Measurements from ENCODE around the gene NCAM2. TPM values are rescaled to one million over a fixed set of nuclear protein-coding genes. Genes with fewer than 3 reads are reported as not detected.

The NCAM2 gene
- total and polyA plus RNA-seq, 2 of the 4 experiments (the other 2 are of a cell fraction) = 2.7 to 5.0 TPM

DNA sequence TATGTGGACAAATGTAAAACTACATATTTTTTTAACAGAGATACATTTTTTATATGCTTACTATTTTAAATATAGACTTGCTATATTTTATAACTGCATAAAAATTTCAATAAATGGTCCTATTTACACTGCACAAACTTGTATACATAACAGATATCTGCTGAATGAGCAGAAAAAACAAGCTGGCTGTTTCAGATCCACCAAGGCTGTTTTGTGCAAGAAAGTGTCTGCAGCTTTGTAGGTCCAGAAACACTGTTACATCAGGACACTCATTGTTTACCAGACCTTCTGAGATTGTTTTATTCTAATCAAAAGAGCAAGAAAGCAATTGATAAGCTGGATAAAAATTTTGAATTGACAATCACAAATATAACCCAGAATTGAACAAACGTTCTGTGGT lies 99.3 kb downstream of the NCAM2 start:
- Histone ChIP-seq H3K9me1 (ENCODE audit: insufficient read depth, low read length) (no peaks in the 10 kb centered on the region), H4K91ac (ENCODE audit: insufficient read depth, low read depth, low read length) (no peak overlapping the region), H3K4me2 (ENCODE audit: low read depth, low read length) (no peak overlapping the region), H3K27me3 (ENCODE audit: control insufficient read depth, insufficient read depth, low read length) (no peaks in the 10 kb centered on the region), H3K9ac (ENCODE audit: low read depth, low read length) (no peak overlapping the region), H3K23ac (ENCODE audit: low read depth, low read length) (no peak overlapping the region), H4K20me1 (ENCODE audit: insufficient read depth, low read length) (no peaks in the 10 kb centered on the region), H3K14ac (replicated peaks; ENCODE audit: low read depth, low read length) (no peak overlapping the region), H3K56ac (ENCODE audit: extremely low read depth, insufficient read depth, low read length) (no peak overlapping the region), H3K4ac (ENCODE audit: low read depth, low read length) (no peak overlapping the region), H2BK120ac (ENCODE audit: low read depth, low read length) (no peak overlapping the region), H3K36me3 (ENCODE audit: control insufficient read depth, insufficient read depth, low read length) (no peaks in the 10 kb centered on the region), H2AK9ac (replicated peaks; ENCODE audit: low read depth, low read length, poor library complexity) (no peak overlapping the region), H3K9me3 (ENCODE audit: control insufficient read depth, insufficient read depth, low read length) (no peaks in the 10 kb centered on the region), H4K5ac (ENCODE audit: low read depth, low read length) (no peak overlapping the region), H3K79me1 (ENCODE audit: low read depth in 1 of 2, low read length in 2 of 2) (no peaks in the 10 kb centered on the region), H2BK20ac (ENCODE audit: low read depth, low read length) (no peak overlapping the region), H2AFZ (replicated peaks; ENCODE audit: low read length, poor library complexity) (no peak overlapping the region), H4K8ac (ENCODE audit: low read depth in 2 of 2, low read length in 2 of 2) (no peak overlapping the region), H2BK5ac (ENCODE audit: low read depth, low read length, poor library complexity, severe bottlenecking) (no peak overlapping the region), H2AK5ac (ENCODE audit: low read depth, low read length) (no peak overlapping the region), H3K4me3 (ENCODE audit: insufficient read depth, low read depth, low read length) (no peak overlapping the region), H3K18ac (ENCODE audit: low read depth, low read length) (no peak overlapping the region), H3K27ac (ENCODE audit: insufficient read depth, low read length) (no peak overlapping the region), H2BK15ac (ENCODE audit: low read depth, low read length) (no peak overlapping the region), H3K4me1 (ENCODE audit: control insufficient read depth, insufficient read depth, low read length) (0 out of 2 replicates have a peak, but pooled peaks cover 1% of the 10 kb centered on the region)
- ChIA-PET CTCF (interaction anchor here (1.4 kb wide), 1 partner anchor 94 kb away, joined by 3 read pairs; no protein-coding TSS in a partner anchor), POLR2A (ENCODE audit: unreplicated experiment) (no interaction called here)
- dilution Hi-C loops (cut with HindIII; ENCODE audit: low sequenced_read_pairs, unreplicated experiment) (no loop called here), in situ Hi-C loops (cut with MboI; ENCODE audit: low sequenced_read_pairs) (no loop called here), intact Hi-C loops (cut with micrococcal nuclease) (no loop called here)
- TF ChIP-seq FOS (IDR thresholded peaks at IDR 0.05; ENCODE audit: low read depth, low read length) = no peak
- TF ChIP-seq MAFK (IDR thresholded peaks at IDR 0.05; ENCODE audit: low read depth, low read length) = peak; percentile 47
- no peak for DNase-seq
- WGBS, 2 experiments (ENCODE audit: extremely low coverage in 2 of 2, insufficient read length in 1 of 2) = no CpG with 5 or more reads among the region's 1 CpG
- no peak for ATAC-seq (ENCODE audit: low read depth)
- BruUV-seq (replicated peaks) = no TSS peak
